SK-N-SH (cell line): ENCODE data around the gene HLF. TPM values are rescaled to one million over a fixed set of nuclear protein-coding genes. Genes with fewer than 3 reads are reported as not detected.

Experiments used
- CTCF ChIA-PET: fragments of 300-600, 350-600 bp; formaldehyde crosslinking; extraction: SDS; loops from one replicate; lab custom pipeline; 2021; lab: Yijun Ruan, JAX
- POLR2A ChIA-PET: fragments of 350-600 bp; sonication (Branson Sonifier 250); formaldehyde crosslinking; extraction: SDS; loops from one replicate; lab custom pipeline; 2020; ENCODE audit warnings: antibody characterized with exemption, inconsistent platforms; lab: Yijun Ruan, JAX
- DNase-seq: peaks from one replicate; pipeline ENCODE4 v3.0.0; 2012
- H2AFZ ChIP-seq: fragments of 200-600 bp; sonication (generic); 2 replicates; pipeline ENCODE4 v1.8.1; 2016; ENCODE audit warnings: antibody characterized with exemption, mild to moderate bottlenecking, low read depth
- H3F3A ChIP-seq: fragments of 200-600 bp; sonication (generic); replicated peaks from 2 replicates; pipeline ENCODE3; 2016; ENCODE audit warnings: antibody characterized with exemption, mild to moderate bottlenecking; ENCODE audit not compliant: insufficient read depth
- H3K27ac ChIP-seq, 2 experiments: fragments of 200-500 bp in 1 of 2; fragments of 200-600 bp in 1 of 2; sonication (Bioruptor generic) in 1 of 2; sonication (generic), shearing (Covaris generic) in 1 of 2; 2 replicates each; pipeline versions ENCODE4 v1.5.1 to v1.6.1; 2014 to 2016; ENCODE audit warnings: low read depth in 2 of 2, inconsistent platforms in 1 of 2, low read length in 1 of 2, mild to moderate bottlenecking in 1 of 2, mixed read lengths in 1 of 2
- H3K27me3 ChIP-seq: fragments of 200-600 bp; sonication (generic), shearing (Covaris generic); 2 replicates; pipeline ENCODE4 v1.6.1; 2016; ENCODE audit warnings: mixed run types; ENCODE audit not compliant: insufficient read depth
- H3K36me3 ChIP-seq, 2 experiments: fragments of 200-500 bp in 1 of 2; fragments of 200-600 bp in 1 of 2; sonication (Bioruptor generic) in 1 of 2; sonication (generic) in 1 of 2; replicated peaks in 1 of 2; 2 replicates each; pipeline versions ENCODE3 to v1.5.1; 2014 to 2016; ENCODE audit warnings: low read length in 1 of 2, mild to moderate bottlenecking in 1 of 2; ENCODE audit not compliant: insufficient read depth in 2 of 2, control insufficient read depth in 1 of 2
- H3K4me1 ChIP-seq, 2 experiments: fragments of 200-500 bp in 1 of 2; fragments of 200-600 bp in 1 of 2; sonication (Bioruptor generic) in 1 of 2; sonication (generic), shearing (Covaris generic) in 1 of 2; 2 replicates each; pipeline versions ENCODE4 v1.5.1 to v1.6.1; 2014 to 2016; ENCODE audit warnings: low read depth in 1 of 2, low read length in 1 of 2, mixed run types in 1 of 2; ENCODE audit not compliant: insufficient read depth in 2 of 2, control insufficient read depth in 1 of 2
- H3K4me2 ChIP-seq: fragments of 200-600 bp; sonication (generic), shearing (Covaris generic); 2 replicates; pipeline ENCODE4 v1.6.1; 2017; ENCODE audit warnings: mixed run types
- H3K4me3 ChIP-seq, 2 experiments: fragments of 200-500 bp in 1 of 2; fragments of 200-600 bp in 1 of 2; sonication (Bioruptor generic) in 1 of 2; sonication (generic), shearing (Covaris generic) in 1 of 2; 2 replicates each; pipeline versions ENCODE4 v1.5.1 to v1.8.1; 2014 to 2016; ENCODE audit warnings: low read depth in 2 of 2, inconsistent platforms in 1 of 2, low read length in 1 of 2, mild to moderate bottlenecking in 1 of 2, mixed read lengths in 1 of 2, moderate library complexity in 1 of 2
- H3K79me2 ChIP-seq: fragments of 200-600 bp; sonication (generic); 2 replicates; pipeline ENCODE4 v1.8.1; 2017; ENCODE audit warnings: mild to moderate bottlenecking; ENCODE audit not compliant: insufficient read depth
- H3K9ac ChIP-seq: fragments of 200-600 bp; sonication (generic); 2 replicates; pipeline ENCODE4 v1.6.1; 2017; ENCODE audit warnings: mixed run types
- H3K9me2 ChIP-seq: fragments of 200-600 bp; sonication (generic); 2 replicates; pipeline ENCODE4 v1.6.1; 2017; ENCODE audit warnings: mixed run types
- H3K9me3 ChIP-seq: fragments of 200-600 bp; sonication (generic); 2 replicates; pipeline ENCODE4 v1.6.1; 2017; ENCODE audit warnings: mixed run types, mild to moderate bottlenecking, moderate library complexity
- H4K20me1 ChIP-seq: fragments of 200-600 bp; sonication (generic); 2 replicates; pipeline ENCODE4 v1.6.1; 2017; ENCODE audit warnings: mild to moderate bottlenecking, mixed run types; ENCODE audit not compliant: insufficient read depth
- ELF1 ChIP-seq: IDR thresholded peaks from 2 replicates; pipeline ENCODE4 v1.4.0; 2012
- EP300 ChIP-seq, 2 experiments: IDR thresholded peaks; 2 replicates each; pipeline versions ENCODE4 v1.4.0 to v1.6.1; 2012; ENCODE audit warnings: borderline replicate concordance in 1 of 2, low read depth in 1 of 2, low read length in 1 of 2
- EZH2phosphoT487 ChIP-seq: fragments of 200-600 bp; sonication (generic); IDR thresholded peaks from 2 replicates; pipeline ENCODE4 v1.6.1; 2017; ENCODE audit warnings: low read depth, mixed run types, mild to moderate bottlenecking, antibody characterized with exemption, moderate library complexity, borderline replicate concordance
- GABPA ChIP-seq: IDR thresholded peaks from 2 replicates; pipeline ENCODE4 v1.4.0; 2012; ENCODE audit warnings: low read depth, mild to moderate bottlenecking
- MEF2A ChIP-seq: IDR thresholded peaks from 2 replicates; pipeline ENCODE4 v1.4.0; 2012; ENCODE audit warnings: low read depth, borderline replicate concordance
- MXI1 ChIP-seq: IDR thresholded peaks from 2 replicates; pipeline ENCODE4 v1.6.1; 2012; ENCODE audit warnings: mild to moderate bottlenecking, low read depth, low read length, improper control_type of control experiment
- NRF1 ChIP-seq: IDR thresholded peaks from 2 replicates; pipeline ENCODE4 v1.6.1; 2012; ENCODE audit warnings: low read depth, mild to moderate bottlenecking, low read length
- POLR2AphosphoS5 ChIP-seq: IDR thresholded peaks from 2 replicates; pipeline ENCODE4 v1.6.1; 2012; ENCODE audit warnings: low read depth, low read length
- RFX5 ChIP-seq: IDR thresholded peaks from 2 replicates; pipeline ENCODE4 v1.6.1; 2012; ENCODE audit warnings: mild to moderate bottlenecking, improper control_type of control experiment, low read length
- SMC3 ChIP-seq: IDR thresholded peaks from 2 replicates; pipeline ENCODE4 v1.6.1; 2012; ENCODE audit warnings: low read depth, low read length, improper control_type of control experiment
- YY1 ChIP-seq: IDR thresholded peaks from 2 replicates; pipeline ENCODE4 v1.4.0; 2012; ENCODE audit warnings: low read depth, mild to moderate bottlenecking
- whole genome bisulfite sequencing: methylation state at CpG from one replicate; pipeline ENCODE4 v1.1.6; 2017; ENCODE audit warnings: low lambda C conversion rate; 5-methylcytosine and 5-hydroxymethylcytosine counted together
- polyA plus RNA-seq, 3 experiments: library from polyadenylated mRNA; depleted of rRNA; stranded (reverse); fragments of >200 nt; gene quantifications; 2 replicates each; pipeline ENCODE4 v1.2.3, GENCODE V29; 2012
- TF ChIP-seq, protein P1 (sequence below): fragments of 200-600 bp; sonication (generic); IDR thresholded peaks from 2 replicates; pipeline ENCODE4 v1.6.1; 2017; ENCODE audit warnings: antibody characterized with exemption, mild to moderate bottlenecking, moderate library complexity
- TF ChIP-seq, protein P2 (sequence below): IDR thresholded peaks from 2 replicates; pipeline ENCODE4 v1.4.0; 2012; ENCODE audit warnings: low read depth, borderline replicate concordance
- TF ChIP-seq, protein P3 (sequence below): IDR thresholded peaks from 2 replicates; pipeline ENCODE4 v1.4.0; 2012; ENCODE audit warnings: low read depth
- TF ChIP-seq, protein P4 (sequence below): IDR thresholded peaks from 2 replicates; pipeline ENCODE4 v1.4.0; 2012; ENCODE audit warnings: low read depth, borderline replicate concordance
- TF ChIP-seq, protein P5 (sequence below): fragments of 150-350 bp; IDR thresholded peaks from 2 replicates; pipeline ENCODE4 v1.6.1; 2017; ENCODE audit warnings: antibody characterized with exemption, low read length, low read depth, borderline replicate concordance

Gene HLF
- polyA plus RNA-seq, 1 of the 3 experiments (the other 2 are of a cell fraction), result 0.03 TPM

DNA sequence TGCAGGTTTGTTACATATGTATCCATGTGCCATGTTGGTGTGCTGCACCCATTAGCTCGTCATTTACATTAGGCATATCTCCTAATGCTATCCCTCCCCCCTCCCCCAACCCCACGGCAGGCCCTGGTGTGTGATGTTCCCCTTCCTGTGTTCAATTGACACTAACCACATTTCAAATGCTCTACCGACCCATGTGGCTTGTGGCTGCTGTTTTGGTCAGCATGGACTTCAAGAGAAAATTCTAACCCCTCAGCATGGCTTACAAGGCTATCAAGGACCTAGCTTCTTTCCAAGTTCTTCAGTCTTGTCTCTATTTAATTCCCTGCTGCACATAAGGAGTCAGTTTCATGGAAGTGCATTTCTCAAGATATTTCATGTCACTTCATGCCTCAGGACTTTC, 103.9 kb downstream of the HLF start:
- Histone ChIP-seq H3K4me3 (no peak overlapping the region), H3F3A (no peaks in the 10 kb centered on the region), H4K20me1 (no peaks in the 10 kb centered on the region), H3K9me2 (no peaks in the 10 kb centered on the region), H3K27ac (no peak overlapping the region), H3K36me3 (no peaks in the 10 kb centered on the region), H3K27me3 (no peaks in the 10 kb centered on the region), H3K9me3 (no peaks in the 10 kb centered on the region), H3K4me2 (no peak overlapping the region), H3K79me2 (no peaks in the 10 kb centered on the region), H2AFZ (no peak overlapping the region), H3K4me1 (peaks cover 0 to 6% of the 10 kb centered on the region in 2 experiments; a peak in 2 of 4 replicates), H3K9ac (no peak overlapping the region)
- POLR2A ChIA-PET, result no interaction called here
- WGBS, result 36% methylated on average over 3 of the region's 3 CpGs
- no peak for DNase-seq
- CTCF ChIA-PET, result interaction anchor here (1.1 to 5.6 kb wide), 5 partner anchors 12 to 273 kb away, joined by 3 to 42 read pairs (median 4); no protein-coding TSS in a partner anchor
- TF ChIP-seq, protein P1, sequence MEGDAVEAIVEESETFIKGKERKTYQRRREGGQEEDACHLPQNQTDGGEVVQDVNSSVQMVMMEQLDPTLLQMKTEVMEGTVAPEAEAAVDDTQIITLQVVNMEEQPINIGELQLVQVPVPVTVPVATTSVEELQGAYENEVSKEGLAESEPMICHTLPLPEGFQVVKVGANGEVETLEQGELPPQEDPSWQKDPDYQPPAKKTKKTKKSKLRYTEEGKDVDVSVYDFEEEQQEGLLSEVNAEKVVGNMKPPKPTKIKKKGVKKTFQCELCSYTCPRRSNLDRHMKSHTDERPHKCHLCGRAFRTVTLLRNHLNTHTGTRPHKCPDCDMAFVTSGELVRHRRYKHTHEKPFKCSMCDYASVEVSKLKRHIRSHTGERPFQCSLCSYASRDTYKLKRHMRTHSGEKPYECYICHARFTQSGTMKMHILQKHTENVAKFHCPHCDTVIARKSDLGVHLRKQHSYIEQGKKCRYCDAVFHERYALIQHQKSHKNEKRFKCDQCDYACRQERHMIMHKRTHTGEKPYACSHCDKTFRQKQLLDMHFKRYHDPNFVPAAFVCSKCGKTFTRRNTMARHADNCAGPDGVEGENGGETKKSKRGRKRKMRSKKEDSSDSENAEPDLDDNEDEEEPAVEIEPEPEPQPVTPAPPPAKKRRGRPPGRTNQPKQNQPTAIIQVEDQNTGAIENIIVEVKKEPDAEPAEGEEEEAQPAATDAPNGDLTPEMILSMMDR, result no peak
- TF ChIP-seq MXI1, result no peak
- no peak for TF ChIP-seq GABPA
- TF ChIP-seq, protein P2, sequence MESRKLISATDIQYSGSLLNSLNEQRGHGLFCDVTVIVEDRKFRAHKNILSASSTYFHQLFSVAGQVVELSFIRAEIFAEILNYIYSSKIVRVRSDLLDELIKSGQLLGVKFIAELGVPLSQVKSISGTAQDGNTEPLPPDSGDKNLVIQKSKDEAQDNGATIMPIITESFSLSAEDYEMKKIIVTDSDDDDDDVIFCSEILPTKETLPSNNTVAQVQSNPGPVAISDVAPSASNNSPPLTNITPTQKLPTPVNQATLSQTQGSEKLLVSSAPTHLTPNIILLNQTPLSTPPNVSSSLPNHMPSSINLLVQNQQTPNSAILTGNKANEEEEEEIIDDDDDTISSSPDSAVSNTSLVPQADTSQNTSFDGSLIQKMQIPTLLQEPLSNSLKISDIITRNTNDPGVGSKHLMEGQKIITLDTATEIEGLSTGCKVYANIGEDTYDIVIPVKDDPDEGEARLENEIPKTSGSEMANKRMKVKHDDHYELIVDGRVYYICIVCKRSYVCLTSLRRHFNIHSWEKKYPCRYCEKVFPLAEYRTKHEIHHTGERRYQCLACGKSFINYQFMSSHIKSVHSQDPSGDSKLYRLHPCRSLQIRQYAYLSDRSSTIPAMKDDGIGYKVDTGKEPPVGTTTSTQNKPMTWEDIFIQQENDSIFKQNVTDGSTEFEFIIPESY, result no peak
- no peak for TF ChIP-seq SMC3
- no peak for TF ChIP-seq EP300 (IDR thresholded peaks at IDR 0.05; ENCODE audit: borderline replicate concordance in 1 of 2, low read depth in 1 of 2, low read length in 1 of 2)
- no peak for TF ChIP-seq MEF2A
- TF ChIP-seq, protein P3, sequence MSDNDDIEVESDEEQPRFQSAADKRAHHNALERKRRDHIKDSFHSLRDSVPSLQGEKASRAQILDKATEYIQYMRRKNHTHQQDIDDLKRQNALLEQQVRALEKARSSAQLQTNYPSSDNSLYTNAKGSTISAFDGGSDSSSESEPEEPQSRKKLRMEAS, result no peak
- TF ChIP-seq YY1, result no peak
- TF ChIP-seq, protein P4, sequence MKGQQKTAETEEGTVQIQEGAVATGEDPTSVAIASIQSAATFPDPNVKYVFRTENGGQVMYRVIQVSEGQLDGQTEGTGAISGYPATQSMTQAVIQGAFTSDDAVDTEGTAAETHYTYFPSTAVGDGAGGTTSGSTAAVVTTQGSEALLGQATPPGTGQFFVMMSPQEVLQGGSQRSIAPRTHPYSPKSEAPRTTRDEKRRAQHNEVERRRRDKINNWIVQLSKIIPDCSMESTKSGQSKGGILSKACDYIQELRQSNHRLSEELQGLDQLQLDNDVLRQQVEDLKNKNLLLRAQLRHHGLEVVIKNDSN, result no peak
- no peak for TF ChIP-seq RFX5
- TF ChIP-seq, protein P5, sequence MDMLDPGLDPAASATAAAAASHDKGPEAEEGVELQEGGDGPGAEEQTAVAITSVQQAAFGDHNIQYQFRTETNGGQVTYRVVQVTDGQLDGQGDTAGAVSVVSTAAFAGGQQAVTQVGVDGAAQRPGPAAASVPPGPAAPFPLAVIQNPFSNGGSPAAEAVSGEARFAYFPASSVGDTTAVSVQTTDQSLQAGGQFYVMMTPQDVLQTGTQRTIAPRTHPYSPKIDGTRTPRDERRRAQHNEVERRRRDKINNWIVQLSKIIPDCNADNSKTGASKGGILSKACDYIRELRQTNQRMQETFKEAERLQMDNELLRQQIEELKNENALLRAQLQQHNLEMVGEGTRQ, result no peak
- TF ChIP-seq ELF1, result no peak
- TF ChIP-seq POLR2AphosphoS5, result no peak
- no peak for TF ChIP-seq EZH2phosphoT487
- no peak for TF ChIP-seq NRF1

Other genes starting within 250 kb of the HLF start
- gene MMD, start 156.9 kb downstream of the HLF start, polyA plus RNA-seq (2012; rRNA removed), result 10.9 and 11.7 TPM in 2 replicates
- gene SMIM36, start 246.5 kb downstream of the HLF start, polyA plus RNA-seq (2012; rRNA removed), result not detected in 2 replicates